Measurements from ENCODE around the gene UNC93B1. TPM values are rescaled to one million over a fixed set of nuclear protein-coding genes. Genes with fewer than 3 reads are reported as not detected.
"Not testable (repeated sequence)": the region's sequence is repeated elsewhere in the genome, so short reads cannot be mapped to it uniquely, and the experiment has no call there.

UNC93B1 gene
- total RNA-seq, 1 experiment from 2014 or later, result 75.5 TPM

GRCh38 chr11:67964746-67965145 is 39.2 kb downstream of the UNC93B1 start:
- intact Hi-C loops (cut with micrococcal nuclease; ENCODE audit: unreplicated experiment), result not testable (repeated sequence)

GRCh38 chr11:67963879-67964278 is 40.0 kb downstream of the UNC93B1 start:
- H3K4me2 ChIP-seq; H2AFZ ChIP-seq; BruUV-seq (replicated peaks); H3K9me2 ChIP-seq (ENCODE audit: insufficient read depth); H3K9me3 ChIP-seq (ENCODE audit: insufficient read depth, low read depth); H3K4me3 ChIP-seq; H3F3A ChIP-seq (ENCODE audit: insufficient read depth, low read depth); H3K27ac ChIP-seq; CTCF ChIA-PET; H3K4me1 ChIP-seq (replicated peaks; ENCODE audit: insufficient read depth); H4K20me1 ChIP-seq (ENCODE audit: insufficient read depth); intact Hi-C loops (cut with micrococcal nuclease; ENCODE audit: unreplicated experiment); H3K79me2 ChIP-seq (ENCODE audit: low read depth); H3K36me3 ChIP-seq (ENCODE audit: low read depth); POLR2A ChIA-PET (ENCODE audit: unreplicated experiment); DNase-seq: not testable (repeated sequence)
- H3K27me3 ChIP-seq (ENCODE audit: insufficient read depth, low read depth), result peaks cover 19% of the 10 kb centered on the region

More at GRCh38 chr11:67964746-67965145, 39.2 kb downstream of the UNC93B1 start:
- DNase-seq; H3K27ac ChIP-seq; H3K9me2 ChIP-seq (ENCODE audit: insufficient read depth); H3F3A ChIP-seq (ENCODE audit: insufficient read depth, low read depth); H4K20me1 ChIP-seq (ENCODE audit: insufficient read depth); H3K4me1 ChIP-seq (replicated peaks; ENCODE audit: insufficient read depth); H2AFZ ChIP-seq; H3K79me2 ChIP-seq (ENCODE audit: low read depth); POLR2A ChIA-PET (ENCODE audit: unreplicated experiment); H3K4me3 ChIP-seq; H3K4me2 ChIP-seq; H3K36me3 ChIP-seq (ENCODE audit: low read depth); BruUV-seq (replicated peaks); H3K9me3 ChIP-seq (ENCODE audit: insufficient read depth, low read depth): not testable (repeated sequence)
- H3K27me3 ChIP-seq (ENCODE audit: insufficient read depth, low read depth), result peaks cover 19% of the 10 kb centered on the region
- CTCF ChIA-PET, result interaction anchor here (0.6 kb wide), 1 partner anchor 34 kb away, joined by 6 read pairs; no protein-coding TSS in a partner anchor

GRCh38 chr11:67963217-67963616 is 40.7 kb downstream of the UNC93B1 start:
- H3K4me3 ChIP-seq; intact Hi-C loops (cut with micrococcal nuclease; ENCODE audit: unreplicated experiment); H3F3A ChIP-seq (ENCODE audit: insufficient read depth, low read depth); POLR2A ChIA-PET (ENCODE audit: unreplicated experiment); DNase-seq; H3K4me1 ChIP-seq (replicated peaks; ENCODE audit: insufficient read depth); H4K20me1 ChIP-seq (ENCODE audit: insufficient read depth); H3K9me3 ChIP-seq (ENCODE audit: insufficient read depth, low read depth); H3K27ac ChIP-seq; BruUV-seq (replicated peaks); H3K79me2 ChIP-seq (ENCODE audit: low read depth); H3K9me2 ChIP-seq (ENCODE audit: insufficient read depth); H3K36me3 ChIP-seq (ENCODE audit: low read depth); CTCF ChIA-PET; H2AFZ ChIP-seq; H3K4me2 ChIP-seq: not testable (repeated sequence)
- peaks cover 19% of the 10 kb centered on the region for H3K27me3 ChIP-seq (ENCODE audit: insufficient read depth, low read depth)

GRCh38 chr11:67956236-67956635 is 47.7 kb downstream of the UNC93B1 start:
- intact Hi-C loops (cut with micrococcal nuclease; ENCODE audit: unreplicated experiment); H4K20me1 ChIP-seq (ENCODE audit: insufficient read depth); BruUV-seq (replicated peaks); POLR2A ChIA-PET (ENCODE audit: unreplicated experiment); DNase-seq; H2AFZ ChIP-seq; H3K4me2 ChIP-seq; H3K27ac ChIP-seq; H3F3A ChIP-seq (ENCODE audit: insufficient read depth, low read depth); H3K4me3 ChIP-seq; H3K36me3 ChIP-seq (ENCODE audit: low read depth); H3K79me2 ChIP-seq (ENCODE audit: low read depth); H3K9me3 ChIP-seq (ENCODE audit: insufficient read depth, low read depth); H3K9me2 ChIP-seq (ENCODE audit: insufficient read depth); H3K4me1 ChIP-seq (replicated peaks; ENCODE audit: insufficient read depth); H3K27me3 ChIP-seq (ENCODE audit: insufficient read depth, low read depth): not testable (repeated sequence)
- CTCF ChIA-PET, result interaction anchor here (0.6 to 0.9 kb wide), 2 partner anchors 108 to 172 kb away, joined by 4 to 13 read pairs; no protein-coding TSS in a partner anchor

- H3K27ac ChIP-seq; intact Hi-C loops (cut with micrococcal nuclease; ENCODE audit: unreplicated experiment); H3K4me1 ChIP-seq (replicated peaks; ENCODE audit: insufficient read depth); H3K79me2 ChIP-seq (ENCODE audit: low read depth); H3K27me3 ChIP-seq (ENCODE audit: insufficient read depth, low read depth); H3K36me3 ChIP-seq (ENCODE audit: low read depth); BruUV-seq (replicated peaks); H3K9me2 ChIP-seq (ENCODE audit: insufficient read depth); H4K20me1 ChIP-seq (ENCODE audit: insufficient read depth); H3F3A ChIP-seq (ENCODE audit: insufficient read depth, low read depth); H3K9me3 ChIP-seq (ENCODE audit: insufficient read depth, low read depth); POLR2A ChIA-PET (ENCODE audit: unreplicated experiment): not testable (repeated sequence)
- DNase-seq, result peak in 1 of 2 experiments; percentile 89
- Histone ChIP-seq H3K4me2 (peak overlapping the region; percentile 91), H3K4me3 (peak overlapping the region; percentile 65), H2AFZ (peak overlapping the region; percentile 80; the same call in 1 of the 2 replicates)
- TF ChIP-seq CTCF (conservative IDR thresholded peaks at IDR 0.05), result peak; percentile 71
- CTCF ChIA-PET, result interaction anchor here (0.6 to 0.9 kb wide), 2 partner anchors 107 to 172 kb away, joined by 4 to 13 read pairs; no protein-coding TSS in a partner anchor
These were observed 48.4 kb downstream of the UNC93B1 start for GRCh38 chr11:67955461-67956007.

- BruUV-seq (replicated peaks); H3K79me2 ChIP-seq (ENCODE audit: low read depth); H3K9me2 ChIP-seq (ENCODE audit: insufficient read depth); H3K9me3 ChIP-seq (ENCODE audit: insufficient read depth, low read depth); H3K27me3 ChIP-seq (ENCODE audit: insufficient read depth, low read depth); H3K4me3 ChIP-seq; H3K4me1 ChIP-seq (replicated peaks; ENCODE audit: insufficient read depth); H2AFZ ChIP-seq; intact Hi-C loops (cut with micrococcal nuclease; ENCODE audit: unreplicated experiment); H3F3A ChIP-seq (ENCODE audit: insufficient read depth, low read depth); CTCF ChIA-PET; H3K36me3 ChIP-seq (ENCODE audit: low read depth); H3K27ac ChIP-seq; H4K20me1 ChIP-seq (ENCODE audit: insufficient read depth); DNase-seq: not testable (repeated sequence)
- POLR2A ChIA-PET (ENCODE audit: unreplicated experiment), result interaction anchor here (0.7 kb wide), 1 partner anchor 772 kb away, joined by 3 read pairs; no protein-coding TSS in a partner anchor
- H3K4me2 ChIP-seq, result peak overlapping the region; percentile 91; the same call in 1 of the 2 replicates
These were observed 48.9 kb downstream of the UNC93B1 start for GRCh38 chr11:67954971-67955370.

GRCh38 chr11:67954251-67954650 is 49.6 kb downstream of the UNC93B1 start:
- H3F3A ChIP-seq (ENCODE audit: insufficient read depth, low read depth); intact Hi-C loops (cut with micrococcal nuclease; ENCODE audit: unreplicated experiment); H3K27me3 ChIP-seq (ENCODE audit: insufficient read depth, low read depth); H4K20me1 ChIP-seq (ENCODE audit: insufficient read depth); H3K4me2 ChIP-seq; H2AFZ ChIP-seq; H3K36me3 ChIP-seq (ENCODE audit: low read depth); H3K9me2 ChIP-seq (ENCODE audit: insufficient read depth); H3K27ac ChIP-seq; H3K4me3 ChIP-seq; H3K79me2 ChIP-seq (ENCODE audit: low read depth); H3K4me1 ChIP-seq (replicated peaks; ENCODE audit: insufficient read depth); BruUV-seq (replicated peaks); CTCF ChIA-PET; H3K9me3 ChIP-seq (ENCODE audit: insufficient read depth, low read depth); DNase-seq: not testable (repeated sequence)
- POLR2A ChIA-PET (ENCODE audit: unreplicated experiment), result interaction anchor here (0.7 kb wide), 1 partner anchor 771 kb away, joined by 3 read pairs; no protein-coding TSS in a partner anchor

Measured in PC-9 (cell line).